Erythroblast (primary cell): Measurements from ENCODE around the gene NFE2L3.

Experiments used
- GATA1 ChIP-seq: IDR thresholded peaks from 2 replicates; pipeline ENCODE4 v1.6.1; 2011; ENCODE audit warnings: low read depth, mild to moderate bottlenecking, control low read depth, low read length, moderate library complexity
- POLR2A ChIP-seq: IDR thresholded peaks from 2 replicates; pipeline ENCODE4 v1.6.1; 2011; ENCODE audit warnings: mild to moderate bottlenecking, low read length

- no peak for TF ChIP-seq POLR2A
- TF ChIP-seq GATA1: no peak
Measured at GRCh38 chr7:26151096-26151495, 902 bp upstream of the NFE2L3 start.
